ENCODE measurements around the gene ELK3.

Gene ELK3

GRCh38 chr12:96228566-96229248, 34.5 kb downstream of the ELK3 start:
- Histone ChIP-seq H3K4me1 (ENCODE audit: insufficient read depth, low read length, poor library complexity, severe bottlenecking) (no peaks in the 10 kb centered on the region), H3K9ac (ENCODE audit: low read depth, low read length, poor library complexity, severe bottlenecking) (no peak overlapping the region), H3K4me2 (ENCODE audit: low read depth, low read length, poor library complexity, severe bottlenecking) (no peak overlapping the region), H3K9me2 (replicated peaks; ENCODE audit: low read depth, low read length) (no peaks in the 10 kb centered on the region), H3K79me2 (ENCODE audit: insufficient read depth, low read length) (peaks cover 42% of the 10 kb centered on the region; the same call in 1 of the 2 replicates), H3K36me3 (ENCODE audit: insufficient read depth, low read length) (peaks cover 67% of the 10 kb centered on the region; the same call in 1 of the 2 replicates), H3K9me3 (ENCODE audit: insufficient read depth, low read depth, low read length) (no peaks in the 10 kb centered on the region), H2AFZ (ENCODE audit: low read length) (no peak overlapping the region), H3K27me3 (ENCODE audit: insufficient read depth, low read length, poor library complexity, severe bottlenecking) (no peaks in the 10 kb centered on the region), H3K4me3 (ENCODE audit: low read length, poor library complexity, severe bottlenecking) (no peak overlapping the region), H4K20me1 (ENCODE audit: insufficient read depth, low read length, poor library complexity, severe bottlenecking) (peaks cover 15% of the 10 kb centered on the region), H3F3A (ENCODE audit: low read depth) (no peaks in the 10 kb centered on the region)
- TF ChIP-seq EZH2phosphoT487 (IDR thresholded peaks at IDR 0.05; ENCODE audit: borderline replicate concordance) = no peak
- no peak for TF ChIP-seq CTCF (conservative IDR thresholded peaks at IDR 0.05; ENCODE audit: low read length)

DNA sequence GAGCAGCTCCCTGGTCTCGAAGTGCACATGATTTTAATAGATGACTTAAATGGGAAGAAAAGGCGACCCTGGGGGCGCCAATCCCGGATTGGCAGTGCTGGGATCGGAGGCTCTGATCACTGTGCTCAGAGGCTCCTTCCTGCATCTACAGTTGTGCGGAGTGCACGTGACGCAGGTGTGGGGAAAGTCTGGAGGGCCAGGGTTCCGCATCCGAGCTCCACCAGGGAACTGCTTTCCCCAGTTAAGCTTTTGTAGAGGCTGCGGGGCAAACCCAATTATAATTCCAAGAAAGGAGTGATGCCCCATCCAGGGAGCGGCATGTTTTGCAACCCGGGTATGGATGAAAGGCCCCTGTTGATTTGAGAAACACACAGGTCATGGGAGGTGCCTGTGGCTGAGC, 36.5 kb downstream of the ELK3 start:
- no peaks in the 10 kb centered on the region for H3K9me2 ChIP-seq (replicated peaks; ENCODE audit: low read depth, low read length)
- H3K27me3 ChIP-seq (ENCODE audit: insufficient read depth, low read length, poor library complexity, severe bottlenecking) = no peaks in the 10 kb centered on the region
- no peaks in the 10 kb centered on the region for H3F3A ChIP-seq (ENCODE audit: low read depth)
- H3K9me3 ChIP-seq (ENCODE audit: insufficient read depth, low read depth, low read length) = no peaks in the 10 kb centered on the region
- peaks cover 15% of the 10 kb centered on the region for H4K20me1 ChIP-seq (ENCODE audit: insufficient read depth, low read length, poor library complexity, severe bottlenecking)
- peaks cover 55% of the 10 kb centered on the region; the same call in 1 of the 2 replicates for H3K36me3 ChIP-seq (ENCODE audit: insufficient read depth, low read length)
- H3K4me2 ChIP-seq (ENCODE audit: low read depth, low read length, poor library complexity, severe bottlenecking) = no peak overlapping the region
- H3K79me2 ChIP-seq (ENCODE audit: insufficient read depth, low read length) = peaks cover 58% of the 10 kb centered on the region
- TF ChIP-seq CTCF (conservative IDR thresholded peaks at IDR 0.05; ENCODE audit: low read length) (no peak), EZH2phosphoT487 (IDR thresholded peaks at IDR 0.05; ENCODE audit: borderline replicate concordance) (no peak)
- no peaks in the 10 kb centered on the region for H3K4me1 ChIP-seq (ENCODE audit: insufficient read depth, low read length, poor library complexity, severe bottlenecking)
- H3K9ac ChIP-seq (ENCODE audit: low read depth, low read length, poor library complexity, severe bottlenecking) = no peak overlapping the region
- no peak overlapping the region for H3K4me3 ChIP-seq (ENCODE audit: low read length, poor library complexity, severe bottlenecking)
- H2AFZ ChIP-seq (ENCODE audit: low read length) = no peak overlapping the region

GRCh38 chr12:96233168-96233567, 39.0 kb downstream of the ELK3 start:
- Histone ChIP-seq H3K36me3 (ENCODE audit: insufficient read depth, low read length) (peaks cover 53% of the 10 kb centered on the region; the same call in 1 of the 2 replicates), H2AFZ (ENCODE audit: low read length) (no peak overlapping the region), H3K27me3 (ENCODE audit: insufficient read depth, low read length, poor library complexity, severe bottlenecking) (no peaks in the 10 kb centered on the region), H4K20me1 (ENCODE audit: insufficient read depth, low read length, poor library complexity, severe bottlenecking) (peaks cover 25% of the 10 kb centered on the region), H3K79me2 (ENCODE audit: insufficient read depth, low read length) (peaks cover 73% of the 10 kb centered on the region), H3K9ac (ENCODE audit: low read depth, low read length, poor library complexity, severe bottlenecking) (no peak overlapping the region), H3K9me3 (ENCODE audit: insufficient read depth, low read depth, low read length) (no peaks in the 10 kb centered on the region), H3K4me3 (ENCODE audit: low read length, poor library complexity, severe bottlenecking) (no peak overlapping the region), H3K4me1 (ENCODE audit: insufficient read depth, low read length, poor library complexity, severe bottlenecking) (peaks cover 12% of the 10 kb centered on the region), H3K4me2 (ENCODE audit: low read depth, low read length, poor library complexity, severe bottlenecking) (no peak overlapping the region), H3K9me2 (replicated peaks; ENCODE audit: low read depth, low read length) (no peaks in the 10 kb centered on the region), H3F3A (ENCODE audit: low read depth) (no peaks in the 10 kb centered on the region)
- TF ChIP-seq EZH2phosphoT487 (IDR thresholded peaks at IDR 0.05; ENCODE audit: borderline replicate concordance) (no peak), CTCF (conservative IDR thresholded peaks at IDR 0.05; ENCODE audit: low read length) (no peak)

Measured in Loucy (cell line).